Naive thymus-derived CD8-positive, alpha-beta T cell (primary cell): ENCODE measurements around the gene WFDC9. TPM values are rescaled to one million over a fixed set of nuclear protein-coding genes. Genes with fewer than 3 reads are reported as not detected.
"Not testable (repeated sequence)": the region's sequence is repeated elsewhere in the genome, so short reads cannot be mapped to it uniquely, and the experiment has no call there.

Source experiments
- ATAC-seq, 2 donors: fragments of 150-1000 bp; cut with Tn5 transposase in 1 of 2; sonication (Bioruptor Pico), chemical (Tn5 transposase) in 1 of 2; 1 replicate in 1 of 2; 2 replicates in 1 of 2; pipeline ENCODE4 v1.10.0; 2021; ENCODE audit warnings: mild to moderate bottlenecking in 2 of 2, moderate library complexity in 2 of 2
- POLR2A ChIA-PET: fragments of 350-600 bp; sonication (Branson Sonifier 250); formaldehyde crosslinking; loops from one replicate; lab custom pipeline; 2021; ENCODE audit warnings: antibody characterized with exemption; lab: Charles Lee
- DNase-seq, 10 donors: peaks; one replicate each; pipeline versions ENCODE4 v3.0.0 to v3.0.0-alpha.2; 2020 to 2022
- H3K27ac Mint-ChIP-seq, 10 donors: one replicate each; pipeline ENCODE4 v1.8.0; 2020 to 2022; ENCODE audit warnings: mild to moderate bottlenecking in 10 of 10, mixed read lengths in 10 of 10, moderate library complexity in 4 of 10, inconsistent platforms in 1 of 10
- H3K27me3 Mint-ChIP-seq, 5 donors: one replicate each; pipeline ENCODE4 v1.8.0; 2021 to 2022; ENCODE audit warnings: mixed read lengths in 5 of 5
- H3K36me3 Mint-ChIP-seq, 3 donors: one replicate each; pipeline ENCODE4 v1.8.0; 2020 to 2022; ENCODE audit warnings: mixed read lengths in 3 of 3, mild to moderate bottlenecking in 2 of 3, inconsistent platforms in 1 of 3
- H3K4me1 Mint-ChIP-seq, 4 donors: one replicate each; pipeline ENCODE4 v1.8.0; 2021 to 2022; ENCODE audit warnings: mixed read lengths in 4 of 4
- H3K4me3 Mint-ChIP-seq, 10 donors: one replicate each; pipeline ENCODE4 v1.8.0; 2020 to 2022; ENCODE audit warnings: mild to moderate bottlenecking in 10 of 10, mixed read lengths in 10 of 10, moderate library complexity in 6 of 10, inconsistent platforms in 1 of 10
- H3K9me3 Mint-ChIP-seq, 9 donors: one replicate each; pipeline ENCODE4 v1.8.0; 2020 to 2022; ENCODE audit warnings: mixed read lengths in 9 of 9, mild to moderate bottlenecking in 3 of 9, inconsistent platforms in 1 of 9, moderate library complexity in 1 of 9
- polyA plus RNA-seq, 3 donors: library from polyadenylated mRNA; unstranded; fragments of 300-500 nt; fragmentation: Illumina TruSeq; gene quantifications; one replicate each; pipeline ENCODE4 v1.2.3, GENCODE V29; 2021
- total RNA-seq, 8 experiments: library from RNA in 2 of 8; stranded (reverse) in 2 of 8; gene quantifications; one replicate each; pipeline ENCODE4 v1.2.3 and lab custom pipeline; 2021 to 2026

The WFDC9 gene
- total and polyA plus RNA-seq, 5 experiments from 2014 or later = not detected

DNA sequence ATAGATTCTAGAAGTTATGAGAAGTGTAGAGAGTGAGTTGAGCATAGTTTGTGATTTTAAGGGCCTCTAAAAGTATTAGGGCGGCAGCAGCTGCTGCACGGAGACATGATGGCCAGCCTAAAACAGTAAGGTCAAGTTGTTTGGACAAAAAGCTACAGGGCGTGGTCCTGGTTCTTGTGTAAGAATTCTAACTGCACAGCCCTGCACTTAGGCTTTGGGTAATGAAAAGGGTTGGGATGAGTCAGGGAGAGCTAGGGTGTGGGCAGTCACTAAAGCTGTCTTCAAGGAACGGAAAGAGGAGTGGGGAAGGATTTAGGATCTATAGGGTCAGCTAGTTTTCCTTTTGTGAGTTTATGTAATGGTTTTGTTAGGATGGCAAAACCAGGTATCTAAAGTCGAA lies 45.1 kb downstream of the WFDC9 start:
- H3K9me3 Mint-ChIP-seq, H3K27ac Mint-ChIP-seq, H3K4me1 Mint-ChIP-seq, POLR2A ChIA-PET, H3K36me3 Mint-ChIP-seq, H3K4me3 Mint-ChIP-seq, ATAC-seq, DNase-seq: not testable (repeated sequence)
- H3K27me3 Mint-ChIP-seq = peaks cover 7 to 17% (median 11%) of the 10 kb centered on the region in 5 donors

DNA sequence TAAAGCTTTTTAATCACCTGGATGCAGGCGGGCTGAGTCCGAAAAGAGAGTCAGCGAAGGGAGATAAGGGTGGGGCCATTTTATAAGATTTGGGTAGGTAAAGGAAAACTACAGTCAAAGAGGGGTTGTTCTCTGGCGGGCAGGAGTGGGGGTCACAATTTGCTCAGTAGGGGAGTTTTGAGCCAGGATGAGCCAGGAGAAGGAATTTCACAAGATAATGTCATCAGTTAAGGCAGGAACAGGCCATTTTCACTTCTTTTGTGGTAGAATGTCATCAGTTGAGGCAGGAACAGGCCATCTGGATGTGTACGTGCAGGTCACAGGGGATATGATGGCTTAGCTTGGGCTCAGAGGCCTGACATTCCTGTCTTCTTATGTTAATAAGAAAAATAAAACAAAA lies 46.8 kb downstream of the WFDC9 start:
- DNase-seq, H3K27ac Mint-ChIP-seq, H3K9me3 Mint-ChIP-seq, POLR2A ChIA-PET, H3K4me3 Mint-ChIP-seq, ATAC-seq, H3K4me1 Mint-ChIP-seq, H3K36me3 Mint-ChIP-seq: not testable (repeated sequence)
- H3K27me3 Mint-ChIP-seq = peaks cover 11 to 27% (median 14%) of the 10 kb centered on the region in 5 donors

DNA sequence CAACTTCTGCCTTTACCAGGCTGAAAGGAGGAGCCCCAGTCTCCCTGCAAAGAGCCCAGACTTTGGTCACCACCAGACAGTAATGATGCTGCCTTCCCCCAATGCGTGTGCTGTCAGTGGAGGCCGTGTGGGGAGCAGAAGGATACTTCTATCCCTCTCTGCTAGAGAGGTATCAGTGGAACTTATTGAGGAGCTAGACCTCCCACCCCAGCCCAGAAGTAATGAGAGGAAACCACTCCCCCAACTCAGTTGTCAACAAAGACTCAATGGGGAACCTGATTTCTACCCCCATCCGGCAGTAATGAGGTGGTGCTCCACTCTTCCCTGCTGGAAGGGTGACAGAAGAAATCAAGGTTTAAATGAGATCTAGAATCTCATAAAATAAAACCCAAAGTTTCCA lies 47.6 kb downstream of the WFDC9 start:
- Mint-ChIP-seq H3K27ac (no peak overlapping the region), H3K4me3 (no peak overlapping the region), H3K4me1 (no peaks in the 10 kb centered on the region), H3K36me3 (no peaks in the 10 kb centered on the region), H3K9me3 (no peaks in the 10 kb centered on the region), H3K27me3 (peaks cover 12 to 29% (median 16%) of the 10 kb centered on the region in 5 donors)
- no peak for ATAC-seq
- POLR2A ChIA-PET = no interaction called here
- no peak for DNase-seq

DNA sequence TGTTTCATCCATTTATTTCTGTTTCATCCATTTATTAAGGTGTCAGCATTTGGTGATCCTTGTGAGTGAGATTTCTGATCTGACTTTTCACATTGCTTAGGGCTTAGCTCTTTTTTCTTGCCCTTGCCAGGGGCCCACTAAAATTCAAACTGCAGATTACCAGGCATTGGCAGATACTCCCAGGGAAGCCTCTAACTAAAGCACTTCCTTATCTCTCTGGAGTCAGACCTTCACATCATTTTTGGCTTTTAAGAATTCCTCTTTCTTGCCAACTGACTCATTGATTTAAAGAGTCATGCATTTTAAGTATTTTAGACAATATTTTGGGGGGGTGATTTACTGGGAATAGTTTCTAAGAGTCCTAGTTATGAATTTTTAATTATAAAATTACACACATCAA lies 49.4 kb downstream of the WFDC9 start:
- Mint-ChIP-seq H3K36me3 (no peaks in the 10 kb centered on the region), H3K4me1 (no peaks in the 10 kb centered on the region), H3K27ac (no peak overlapping the region), H3K27me3 (peaks cover 11 to 29% (median 16%) of the 10 kb centered on the region in 5 donors), H3K4me3 (no peak overlapping the region), H3K9me3 (no peaks in the 10 kb centered on the region)
- POLR2A ChIA-PET = no interaction called here
- ATAC-seq (no peak), DNase-seq (no peak)

DNA sequence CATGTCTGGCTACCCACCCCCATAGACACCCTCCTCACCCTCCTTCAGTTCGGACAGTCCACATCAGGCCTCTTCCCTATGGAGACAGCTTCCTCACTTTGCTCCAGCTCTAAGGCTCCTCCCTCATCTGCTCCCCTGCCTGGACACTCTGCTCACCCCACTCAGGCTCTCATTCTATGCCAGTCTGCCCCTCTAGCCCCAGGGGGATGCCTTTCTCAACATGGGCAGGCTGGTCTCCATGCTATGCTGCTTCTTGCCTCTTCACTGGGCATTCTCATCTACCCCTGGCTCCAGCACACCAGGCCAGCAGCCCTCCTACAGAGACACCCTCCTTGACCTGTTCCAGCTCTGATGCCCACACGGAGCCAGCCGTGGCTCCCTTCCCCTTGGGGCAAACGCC lies 51.9 kb downstream of the WFDC9 start, which contains the start of gene WFDC8:
WFDC8 (minus strand) TSS at position 101 of the 400 bp plus-strand sequence; CDS start at position 64, 37 bp downstream.
- Mint-ChIP-seq H3K27me3 (peaks cover 13 to 30% (median 17%) of the 10 kb centered on the region in 5 donors), H3K36me3 (no peaks in the 10 kb centered on the region), H3K27ac (no peak within 1 kb of the TSS), H3K4me1 (no peaks in the 10 kb centered on the region), H3K4me3 (no peak within 1 kb of the TSS), H3K9me3 (no peaks in the 10 kb centered on the region)
- POLR2A ChIA-PET = no interaction called here
- ATAC-seq (no peak), DNase-seq (no peak)

DNA sequence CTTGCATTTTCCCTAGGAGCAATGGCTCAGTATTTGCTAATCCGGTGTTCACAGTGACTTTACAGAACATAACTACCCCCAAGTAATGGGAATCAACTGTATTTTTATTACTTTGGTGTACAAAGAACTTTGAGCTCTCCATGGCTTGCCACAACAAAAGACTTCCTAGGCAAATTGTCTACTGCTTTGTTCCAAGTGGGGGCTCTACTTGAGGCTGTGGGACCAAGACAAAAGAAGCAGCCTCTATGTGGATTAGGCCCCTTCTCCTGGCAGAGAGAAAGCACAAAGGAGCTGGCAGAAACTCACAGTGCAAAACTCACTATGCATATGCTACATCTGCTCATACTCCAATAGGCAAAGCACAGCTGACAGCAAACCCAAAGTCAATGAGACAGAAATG lies 52.9 kb downstream of the WFDC9 start:
- POLR2A ChIA-PET = no interaction called here
- no peak overlapping the region for H3K4me3 Mint-ChIP-seq
- no peaks in the 10 kb centered on the region for H3K9me3 Mint-ChIP-seq

DNA sequence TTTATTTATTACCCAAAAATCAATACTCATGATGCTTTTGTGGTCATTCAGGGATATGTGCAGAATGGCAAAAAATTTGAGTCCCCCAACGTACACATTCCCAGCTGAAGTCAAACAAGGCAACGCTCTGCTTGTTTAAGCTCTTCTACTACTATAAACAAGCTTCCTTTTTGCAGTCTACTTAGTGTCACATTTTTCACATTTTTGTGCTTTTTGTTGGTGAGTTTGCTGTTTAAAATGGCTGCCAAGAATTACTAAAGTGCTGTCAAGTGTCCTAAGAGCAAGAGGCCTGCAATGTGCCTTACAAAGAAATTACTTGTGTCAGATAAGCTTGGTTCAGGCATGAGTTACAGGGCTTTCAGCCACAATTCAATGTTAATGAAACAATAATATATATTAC lies 54.1 kb downstream of the WFDC9 start:
- H3K4me3 Mint-ChIP-seq = no peak overlapping the region
- no peaks in the 10 kb centered on the region for H3K9me3 Mint-ChIP-seq
- POLR2A ChIA-PET = no interaction called here
- ATAC-seq (no peak), DNase-seq (no peak)
- H3K36me3 Mint-ChIP-seq = no peaks in the 10 kb centered on the region
- no peaks in the 10 kb centered on the region for H3K4me1 Mint-ChIP-seq
- H3K27me3 Mint-ChIP-seq = peaks cover 10 to 34% (median 17%) of the 10 kb centered on the region in 5 donors
- H3K27ac Mint-ChIP-seq = no peak overlapping the region

More for the DNA sequence above, 52.9 kb downstream of the WFDC9 start:
- Mint-ChIP-seq H3K36me3 (no peaks in the 10 kb centered on the region), H3K4me1 (no peaks in the 10 kb centered on the region), H3K27me3 (peaks cover 13 to 33% (median 19%) of the 10 kb centered on the region in 5 donors), H3K27ac (no peak overlapping the region)
- ATAC-seq = no peak
- DNase-seq = no peak

DNA sequence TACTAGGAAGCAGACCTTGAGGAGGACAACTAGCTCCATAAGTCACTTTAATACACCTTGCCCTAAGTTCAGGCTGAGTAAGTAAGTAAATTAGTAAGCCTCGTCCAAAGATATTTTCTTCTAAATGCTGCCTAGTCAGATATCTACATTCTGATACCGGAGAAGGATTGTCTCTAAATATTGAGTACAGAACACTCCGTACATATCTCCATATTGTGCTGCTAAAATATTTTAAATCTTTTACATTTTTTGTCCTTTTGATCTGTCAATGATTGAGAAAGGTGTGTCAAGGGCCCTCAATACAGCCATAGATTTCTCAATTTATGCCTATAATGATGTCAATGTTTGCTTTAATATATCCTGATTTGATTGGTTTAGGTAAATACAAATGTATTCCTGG lies 55.2 kb downstream of the WFDC9 start:
- Mint-ChIP-seq H3K4me1 (no peaks in the 10 kb centered on the region), H3K27me3 (peaks cover 10 to 41% (median 21%) of the 10 kb centered on the region in 5 donors), H3K4me3 (no peak overlapping the region), H3K27ac (no peak overlapping the region), H3K9me3 (no peaks in the 10 kb centered on the region), H3K36me3 (no peaks in the 10 kb centered on the region)
- no peak for DNase-seq
- POLR2A ChIA-PET = no interaction called here
- no peak for ATAC-seq

DNA sequence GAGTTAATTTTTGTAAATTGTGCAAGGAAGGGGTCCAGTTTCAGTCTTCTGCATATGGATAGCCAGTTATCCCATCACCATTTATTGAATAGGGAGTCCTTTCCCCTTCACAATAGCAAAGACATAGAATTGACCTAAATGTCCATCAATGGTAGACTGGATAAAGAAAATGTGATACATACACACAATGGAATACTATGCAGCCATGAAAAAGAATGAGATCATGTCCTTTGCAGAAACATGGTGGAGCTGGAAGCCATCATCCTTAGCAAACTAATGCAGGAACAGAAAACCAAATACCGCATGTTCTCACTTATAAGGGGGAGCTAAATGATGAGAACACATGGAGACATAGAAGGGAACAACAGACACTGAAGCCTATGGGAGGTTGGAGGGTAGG lies 61.4 kb downstream of the WFDC9 start:
- peaks cover 10 to 35% (median 13%) of the 10 kb centered on the region in 5 donors for H3K27me3 Mint-ChIP-seq
- ATAC-seq, POLR2A ChIA-PET, H3K36me3 Mint-ChIP-seq, H3K27ac Mint-ChIP-seq, H3K9me3 Mint-ChIP-seq, H3K4me3 Mint-ChIP-seq, DNase-seq, H3K4me1 Mint-ChIP-seq: not testable (repeated sequence)

DNA sequence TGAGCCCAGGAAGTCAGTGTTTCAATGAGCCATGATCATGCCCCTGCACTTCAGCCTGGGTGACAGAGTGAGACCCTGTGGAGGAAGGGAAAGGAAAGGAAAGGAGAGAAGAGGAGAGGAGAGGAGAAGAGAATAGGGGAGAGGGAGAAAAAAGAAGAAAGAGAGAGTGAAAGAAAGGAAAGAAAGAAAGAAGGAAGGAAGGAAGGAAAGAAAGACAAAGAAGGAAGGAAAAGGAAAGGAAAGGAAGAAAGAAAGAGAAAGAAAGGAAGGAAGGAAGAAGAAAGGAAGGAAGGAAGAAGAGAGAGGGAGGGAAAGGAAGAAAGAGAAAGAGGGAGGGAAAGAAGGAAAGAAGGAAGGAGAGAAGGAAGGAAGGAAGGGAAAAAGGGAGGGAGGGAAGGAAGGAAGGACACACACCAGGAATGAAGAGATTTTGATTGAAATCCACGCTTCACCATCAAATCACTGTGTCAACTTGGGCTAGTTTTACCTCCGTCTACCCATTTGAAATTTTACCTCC lies 66.3 kb downstream of the WFDC9 start:
- no peak for DNase-seq
- Mint-ChIP-seq H3K4me1 (no peaks in the 10 kb centered on the region), H3K27ac (no peak overlapping the region)

More for the DNA sequence above, 66.3 kb downstream of the WFDC9 start:
- Mint-ChIP-seq H3K4me3 (no peak overlapping the region), H3K36me3 (no peaks in the 10 kb centered on the region), H3K9me3 (peaks cover 0 to 3% (median 0%) of the 10 kb centered on the region in 9 donors), H3K27me3 (peaks cover 23 to 59% (median 27%) of the 10 kb centered on the region in 5 donors)
- POLR2A ChIA-PET = no interaction called here
- ATAC-seq = no peak

Other genes with a start within 250 kb of the WFDC9 start
- 10 to 100 TPM; 13.6 to 13.9 TPM for gene DBNDD2, start 223.0 kb downstream of the WFDC9 start, total RNA-seq
- 10 to 100 TPM; 11.6 to 13.5 (median 13.4) TPM for gene DBNDD2, start 223.0 kb downstream of the WFDC9 start, polyA plus RNA-seq
- 10 to 100 TPM; 80.1 to 86.7 TPM for gene PIGT, start 215.1 kb downstream of the WFDC9 start, total RNA-seq
- 10 to 100 TPM; 73.4 to 90.6 (median 73.9) TPM for gene PIGT, start 215.1 kb downstream of the WFDC9 start, polyA plus RNA-seq
- under 1 TPM; 0.73 to 0.80 TPM for gene WFDC2, start 161.5 kb downstream of the WFDC9 start, total RNA-seq
- under 1 TPM in 1 of 3 donors, not detected in 2; 0.33 TPM for gene WFDC2, start 161.5 kb downstream of the WFDC9 start, polyA plus RNA-seq
- not detected for gene SPINT3, start 115.7 kb downstream of the WFDC9 start, total RNA-seq
- gene SPINT3, start 115.7 kb downstream of the WFDC9 start, polyA plus RNA-seq = not detected
- gene WFDC6, start 91.8 kb downstream of the WFDC9 start, total RNA-seq = not detected
- gene WFDC6, start 91.8 kb downstream of the WFDC9 start, polyA plus RNA-seq = not detected
- gene EPPIN, start 83.9 kb downstream of the WFDC9 start, total RNA-seq = not detected
- not detected for gene EPPIN, start 83.9 kb downstream of the WFDC9 start, polyA plus RNA-seq
- not detected for gene WFDC8, start 52.0 kb downstream of the WFDC9 start, total RNA-seq
- not detected for gene WFDC8, start 52.0 kb downstream of the WFDC9 start, polyA plus RNA-seq
- gene WFDC10A, start 1.5 kb downstream of the WFDC9 start, total RNA-seq = not detected
- not detected for gene WFDC10A, start 1.5 kb downstream of the WFDC9 start, polyA plus RNA-seq
- gene WFDC11, start 39.0 kb upstream of the WFDC9 start, total RNA-seq = not detected
- not detected for gene WFDC11, start 39.0 kb upstream of the WFDC9 start, polyA plus RNA-seq
- not detected for gene WFDC13, start 70.8 kb upstream of the WFDC9 start, total RNA-seq
- not detected for gene WFDC13, start 70.8 kb upstream of the WFDC9 start, polyA plus RNA-seq
- not detected for gene WFDC10B, start 73.7 kb upstream of the WFDC9 start, total RNA-seq
- gene WFDC10B, start 73.7 kb upstream of the WFDC9 start, polyA plus RNA-seq = not detected
- not detected for gene SPINT4, start 91.1 kb upstream of the WFDC9 start, total RNA-seq
- gene SPINT4, start 91.1 kb upstream of the WFDC9 start, polyA plus RNA-seq = not detected
- not detected for gene WFDC3, start 160.6 kb upstream of the WFDC9 start, total RNA-seq
- under 1 TPM in 1 of 3 donors, not detected in 2; 0.73 TPM for gene WFDC3, start 160.6 kb upstream of the WFDC9 start, polyA plus RNA-seq
- 10 to 100 TPM; 18.5 to 26.3 TPM for gene DNTTIP1, start 160.7 kb upstream of the WFDC9 start, total RNA-seq
- 10 to 100 TPM; 26.3 to 41.2 (median 29.5) TPM for gene DNTTIP1, start 160.7 kb upstream of the WFDC9 start, polyA plus RNA-seq
- gene UBE2C, start 181.4 kb upstream of the WFDC9 start, total RNA-seq = under 1 TPM in 1 of 2 experiments, not detected in 1; 0.44 TPM
- not detected for gene UBE2C, start 181.4 kb upstream of the WFDC9 start, polyA plus RNA-seq
- under 1 TPM in 1 of 2 experiments, not detected in 1; 0.58 TPM for gene TNNC2, start 196.0 kb upstream of the WFDC9 start, total RNA-seq
- gene TNNC2, start 196.0 kb upstream of the WFDC9 start, polyA plus RNA-seq = under 1 TPM in 1 of 3 donors, not detected in 2; 0.53 TPM
- gene SNX21, start 202.5 kb upstream of the WFDC9 start, total RNA-seq = 1 to 10 TPM; 1.3 to 1.8 TPM
- 1 to 10 TPM in 2 of 3 donors, under 1 TPM in 1; 0.30 to 2.2 (median 1.4) TPM for gene SNX21, start 202.5 kb upstream of the WFDC9 start, polyA plus RNA-seq
- 10 to 100 TPM; 29.6 to 33.3 TPM for gene ACOT8, start 226.1 kb upstream of the WFDC9 start, total RNA-seq
- gene ACOT8, start 226.1 kb upstream of the WFDC9 start, polyA plus RNA-seq = 10 to 100 TPM; 37.5 to 46.2 (median 38.4) TPM
- gene ZSWIM3, start 226.3 kb upstream of the WFDC9 start, total RNA-seq = 1 to 10 TPM; 4.3 to 4.4 TPM
- 1 to 10 TPM in 1 of 3 donors, under 1 TPM in 2; 0.35 to 2.1 (median 0.65) TPM for gene ZSWIM3, start 226.3 kb upstream of the WFDC9 start, polyA plus RNA-seq
- 10 to 100 TPM; 16.5 to 17.6 TPM for gene ZSWIM1, start 249.9 kb upstream of the WFDC9 start, total RNA-seq
- gene ZSWIM1, start 249.9 kb upstream of the WFDC9 start, polyA plus RNA-seq = 1 to 10 TPM in 2 of 3 donors, under 1 TPM in 1; 0.96 to 9.8 (median 1.7) TPM